ENCODE results near the gene RAB35.

RAB35 gene

GRCh38 chr12:120109570-120110267, 6.8 kb downstream of the RAB35 start:
- DNase-seq (ENCODE audit: insufficient read length, low spot score): no peak
- no peak for FAIRE-seq

- no peak for DNase-seq (ENCODE audit: insufficient read length, low spot score)
- no peak for FAIRE-seq
Observed at GRCh38 chr12:120106151-120106550, 10.4 kb downstream of the RAB35 start.

GRCh38 chr12:120103371-120103770, 13.2 kb downstream of the RAB35 start:
- FAIRE-seq (no peak), DNase-seq (ENCODE audit: insufficient read length, low spot score) (no peak)

- FAIRE-seq: no peak
- no peak for DNase-seq (ENCODE audit: insufficient read length, low spot score)
Observed at GRCh38 chr12:120103044-120103338, 13.6 kb downstream of the RAB35 start.

GRCh38 chr12:120102189-120103043, 14.1 kb downstream of the RAB35 start:
- FAIRE-seq (no peak), DNase-seq (ENCODE audit: insufficient read length, low spot score) (no peak)

- DNase-seq (ENCODE audit: insufficient read length, low spot score): no peak
- FAIRE-seq: no peak
Observed at GRCh38 chr12:120101617-120102016, 14.9 kb downstream of the RAB35 start.

GRCh38 chr12:120101182-120101581, 15.4 kb downstream of the RAB35 start:
- FAIRE-seq (peak; percentile 84), DNase-seq (ENCODE audit: insufficient read length, low spot score) (peak; percentile 65)

GRCh38 chr12:120100630-120101029, 15.9 kb downstream of the RAB35 start:
- no peak for DNase-seq (ENCODE audit: insufficient read length, low spot score)

GRCh38 chr12:120099738-120100137, 16.8 kb downstream of the RAB35 start:
- FAIRE-seq (no peak), DNase-seq (ENCODE audit: insufficient read length, low spot score) (no peak)

More at GRCh38 chr12:120100630-120101029, 15.9 kb downstream of the RAB35 start:
- FAIRE-seq: no peak

GRCh38 chr12:120098756-120099470, 17.6 kb downstream of the RAB35 start:
- DNase-seq (ENCODE audit: insufficient read length, low spot score): no peak
- no peak for FAIRE-seq

GRCh38 chr12:120096671-120097202, 19.8 kb downstream of the RAB35 start:
- DNase-seq (ENCODE audit: insufficient read length, low spot score) (no peak), FAIRE-seq (no peak)

GRCh38 chr12:120095736-120096135, 20.8 kb downstream of the RAB35 start:
- FAIRE-seq (no peak), DNase-seq (ENCODE audit: insufficient read length, low spot score) (no peak)

GRCh38 chr12:120095331-120095730, 21.2 kb downstream of the RAB35 start:
- FAIRE-seq: no peak
- no peak for DNase-seq (ENCODE audit: insufficient read length, low spot score)

- DNase-seq (ENCODE audit: insufficient read length, low spot score) (no peak), FAIRE-seq (no peak)
Observed at GRCh38 chr12:120094485-120094884, 22.1 kb downstream of the RAB35 start.

GRCh38 chr12:120093592-120094355, 22.8 kb downstream of the RAB35 start:
- DNase-seq (ENCODE audit: insufficient read length, low spot score) (no peak), FAIRE-seq (no peak)

- no peak for DNase-seq (ENCODE audit: insufficient read length, low spot score)
- no peak for FAIRE-seq
Observed at GRCh38 chr12:120093336-120093591, 23.3 kb downstream of the RAB35 start.

GRCh38 chr12:120092551-120093335, 23.8 kb downstream of the RAB35 start:
- no peak for DNase-seq (ENCODE audit: insufficient read length, low spot score)
- FAIRE-seq: no peak

GRCh38 chr12:120091371-120092090, 25.0 kb downstream of the RAB35 start:
- DNase-seq (ENCODE audit: insufficient read length, low spot score) (no peak), FAIRE-seq (no peak)

- DNase-seq (ENCODE audit: insufficient read length, low spot score) (no peak), FAIRE-seq (no peak)
Observed at GRCh38 chr12:120090626-120091295, 25.8 kb downstream of the RAB35 start.
